SK-N-SH treated with all-trans-retinoic acid at 6 μM for 48 hours (cell line): ENCODE data around the gene FHDC1.

Experiments used
- ATAC-seq: fragments of 200-7000 bp; cut with Tn5 transposase; 3 replicates; pipeline ENCODE4 v1.9.1; 2020; ENCODE audit warnings: mild to moderate bottlenecking, moderate library complexity
- CSDC2 ChIP-seq: fragments of 250-450 bp; sonication (Bioruptor Pico); IDR thresholded peaks from 2 replicates; pipeline ENCODE4 v1.5.0; 2020; ENCODE audit warnings: mild to moderate bottlenecking, moderate library complexity
- ESRRG ChIP-seq: fragments of 250-450 bp; sonication (Bioruptor Pico); IDR thresholded peaks from 2 replicates; pipeline ENCODE4 v1.6.1; 2021; ENCODE audit warnings: mild to moderate bottlenecking
- GLIS3 ChIP-seq: fragments of 250-450 bp; sonication (Bioruptor Pico); IDR thresholded peaks from 2 replicates; pipeline ENCODE4 v1.5.0; 2020; ENCODE audit warnings: mild to moderate bottlenecking, moderate library complexity
- ISL1 ChIP-seq: fragments of 250-450 bp; sonication (Bioruptor Pico); IDR thresholded peaks from 2 replicates; pipeline ENCODE4 v2.1.2; 2022; ENCODE audit warnings: mild to moderate bottlenecking, moderate library complexity
- PPARA ChIP-seq: fragments of 250-450 bp; sonication (Bioruptor Pico); IDR thresholded peaks from 2 replicates; pipeline ENCODE4 v1.5.0; 2020; ENCODE audit warnings: mild to moderate bottlenecking, borderline replicate concordance
- RARB ChIP-seq: fragments of 250-450 bp; sonication (Bioruptor Pico); IDR thresholded peaks from 2 replicates; pipeline ENCODE4 v1.8.0; 2021; ENCODE audit warnings: mild to moderate bottlenecking, moderate library complexity
- SNAI2 ChIP-seq: fragments of 250-450 bp; sonication (Bioruptor Pico); IDR thresholded peaks from 2 replicates; pipeline ENCODE4 v1.5.0; 2020; ENCODE audit warnings: mild to moderate bottlenecking, moderate library complexity
- TCF4 ChIP-seq: fragments of 250-450 bp; sonication (Bioruptor Pico); IDR thresholded peaks from 2 replicates; pipeline ENCODE4 v1.8.0; 2021; ENCODE audit warnings: mild to moderate bottlenecking, moderate library complexity, borderline replicate concordance
- TOX ChIP-seq: fragments of 250-450 bp; sonication (Bioruptor Pico); IDR thresholded peaks from 2 replicates; pipeline ENCODE4 v1.8.0; 2021; ENCODE audit warnings: mild to moderate bottlenecking, moderate library complexity, borderline replicate concordance
- TSHZ2 ChIP-seq: fragments of 250-450 bp; sonication (Bioruptor Pico); IDR thresholded peaks from 2 replicates; pipeline ENCODE4 v1.5.0; 2020; ENCODE audit warnings: mild to moderate bottlenecking, moderate library complexity
- ZFP3 ChIP-seq: fragments of 250-450 bp; sonication (Bioruptor Pico); IDR thresholded peaks from 2 replicates; pipeline ENCODE4 v1.5.0; 2020; ENCODE audit warnings: mild to moderate bottlenecking, moderate library complexity
- ZFP30 ChIP-seq: fragments of 450-650 bp; formaldehyde crosslinking; IDR thresholded peaks from 2 replicates; pipeline ENCODE4 v1.5.0; 2022; ENCODE audit warnings: mild to moderate bottlenecking, moderate library complexity
- ZNF565 ChIP-seq: fragments of 450-650 bp; formaldehyde crosslinking; conservative IDR thresholded peaks from 2 replicates; pipeline ENCODE4 v1.5.0; 2020; ENCODE audit warnings: low read depth, mild to moderate bottlenecking, moderate library complexity
- ZNF70 ChIP-seq: fragments of 450-650 bp; formaldehyde crosslinking; IDR thresholded peaks from 2 replicates; pipeline ENCODE4 v1.5.0; 2020; ENCODE audit warnings: mild to moderate bottlenecking, moderate library complexity
- ZNF8 ChIP-seq: fragments of 450-650 bp; formaldehyde crosslinking; IDR thresholded peaks from 2 replicates; pipeline ENCODE4 v1.5.0; 2020; ENCODE audit warnings: mild to moderate bottlenecking, moderate library complexity
- TF ChIP-seq, protein P1 (sequence below): fragments of 250-450 bp; sonication (Bioruptor Pico); IDR thresholded peaks from 2 replicates; pipeline ENCODE4 v1.5.1; 2021; ENCODE audit warnings: mild to moderate bottlenecking, moderate library complexity
- TF ChIP-seq, protein P2 (sequence below): fragments of 250-450 bp; sonication (Bioruptor Pico); IDR thresholded peaks from 2 replicates; pipeline ENCODE4 v1.8.0; 2021; ENCODE audit warnings: low read depth, mild to moderate bottlenecking, moderate library complexity, borderline replicate concordance

Gene FHDC1

DNA sequence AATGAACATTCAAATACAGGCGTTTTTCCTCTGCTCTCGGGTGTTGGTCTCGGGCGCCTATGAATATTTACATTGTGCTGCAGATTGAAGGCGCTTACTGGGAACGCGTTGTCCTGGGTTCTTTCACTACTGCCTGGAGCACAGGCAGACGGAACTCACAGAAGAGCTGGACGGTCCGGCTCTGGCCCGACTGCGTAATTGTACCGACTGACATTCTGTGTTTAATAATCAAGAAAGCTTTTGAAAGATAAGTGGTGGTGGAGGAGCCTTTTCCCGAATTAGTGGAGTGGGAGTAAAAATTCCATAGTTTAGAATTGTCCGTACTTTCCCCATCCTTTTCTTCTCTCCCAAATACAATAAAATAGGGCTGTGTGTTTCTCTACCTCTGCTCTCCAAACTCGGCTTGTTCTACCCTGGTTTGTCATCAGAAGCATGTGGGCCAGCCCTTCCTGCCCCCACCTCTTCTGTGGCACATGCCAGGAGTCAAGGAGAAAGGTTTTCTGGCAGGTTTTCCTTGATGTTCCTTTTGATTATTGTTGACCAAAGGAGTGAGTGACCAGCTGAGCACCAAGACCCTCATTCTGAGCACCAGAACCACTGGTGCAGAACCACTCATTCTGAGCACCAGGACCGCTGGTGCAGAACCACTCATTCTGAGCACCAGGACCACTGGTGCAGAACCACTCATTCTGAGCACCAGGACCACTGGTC, 2.3 kb downstream of the FHDC1 start (continued):
- TF ChIP-seq ESRRG (CRISPR knock-in tag) (no peak), TSHZ2 (CRISPR knock-in tag) (no peak)
- TF ChIP-seq, protein P1, sequence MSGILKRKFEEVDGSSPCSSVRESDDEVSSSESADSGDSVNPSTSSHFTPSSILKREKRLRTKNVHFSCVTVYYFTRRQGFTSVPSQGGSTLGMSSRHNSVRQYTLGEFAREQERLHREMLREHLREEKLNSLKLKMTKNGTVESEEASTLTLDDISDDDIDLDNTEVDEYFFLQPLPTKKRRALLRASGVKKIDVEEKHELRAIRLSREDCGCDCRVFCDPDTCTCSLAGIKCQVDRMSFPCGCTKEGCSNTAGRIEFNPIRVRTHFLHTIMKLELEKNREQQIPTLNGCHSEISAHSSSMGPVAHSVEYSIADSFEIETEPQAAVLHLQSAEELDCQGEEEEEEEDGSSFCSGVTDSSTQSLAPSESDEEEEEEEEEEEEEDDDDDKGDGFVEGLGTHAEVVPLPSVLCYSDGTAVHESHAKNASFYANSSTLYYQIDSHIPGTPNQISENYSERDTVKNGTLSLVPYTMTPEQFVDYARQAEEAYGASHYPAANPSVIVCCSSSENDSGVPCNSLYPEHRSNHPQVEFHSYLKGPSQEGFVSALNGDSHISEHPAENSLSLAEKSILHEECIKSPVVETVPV (CRISPR knock-in tag), result no peak

DNA sequence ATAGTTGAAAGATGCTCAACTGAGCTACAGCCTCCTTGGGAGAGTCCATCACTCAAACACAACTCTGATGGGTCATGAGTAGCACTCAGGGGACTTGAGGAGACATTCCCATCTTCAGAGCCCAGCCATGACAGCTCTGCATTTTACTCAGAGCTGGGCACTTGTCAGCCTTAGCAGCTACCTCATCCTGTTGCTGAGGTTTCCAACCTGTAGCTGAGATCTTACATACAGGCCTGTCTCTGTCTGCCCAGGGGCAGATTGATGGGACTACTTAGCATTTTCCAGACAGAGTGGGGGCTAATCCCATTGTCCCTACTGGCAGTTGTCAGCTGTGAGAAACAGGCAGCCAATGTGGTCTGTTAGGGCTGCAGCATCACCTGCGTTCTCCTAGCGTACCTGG, 3.5 kb downstream of the FHDC1 start:
- TF ChIP-seq GLIS3, result no peak
- TF ChIP-seq, protein P2, sequence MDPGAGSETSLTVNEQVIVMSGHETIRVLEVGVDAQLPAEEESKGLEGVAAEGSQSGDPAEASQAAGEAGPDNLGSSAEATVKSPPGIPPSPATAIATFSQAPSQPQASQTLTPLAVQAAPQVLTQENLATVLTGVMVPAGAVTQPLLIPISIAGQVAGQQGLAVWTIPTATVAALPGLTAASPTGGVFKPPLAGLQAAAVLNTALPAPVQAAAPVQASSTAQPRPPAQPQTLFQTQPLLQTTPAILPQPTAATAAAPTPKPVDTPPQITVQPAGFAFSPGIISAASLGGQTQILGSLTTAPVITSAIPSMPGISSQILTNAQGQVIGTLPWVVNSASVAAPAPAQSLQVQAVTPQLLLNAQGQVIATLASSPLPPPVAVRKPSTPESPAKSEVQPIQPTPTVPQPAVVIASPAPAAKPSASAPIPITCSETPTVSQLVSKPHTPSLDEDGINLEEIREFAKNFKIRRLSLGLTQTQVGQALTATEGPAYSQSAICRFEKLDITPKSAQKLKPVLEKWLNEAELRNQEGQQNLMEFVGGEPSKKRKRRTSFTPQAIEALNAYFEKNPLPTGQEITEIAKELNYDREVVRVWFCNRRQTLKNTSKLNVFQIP (CRISPR knock-in tag), result no peak
- no peak for TF ChIP-seq TSHZ2 (CRISPR knock-in tag)
- no peak for TF ChIP-seq ZNF70 (CRISPR knock-in tag)
- TF ChIP-seq PPARA (CRISPR knock-in tag), result no peak
- ATAC-seq, result no peak

- TF ChIP-seq ZNF8 (no peak), RARB (CRISPR knock-in tag) (no peak), ESRRG (CRISPR knock-in tag) (no peak), PPARA (CRISPR knock-in tag) (no peak), ISL1 (CRISPR knock-in tag) (no peak), TSHZ2 (CRISPR knock-in tag) (no peak), CSDC2 (no peak)
- TF ChIP-seq, all 23 proteins: peak for 0
- ATAC-seq, result no peak
Measured at GRCh38 chr4:152940461-152940860, 4.3 kb downstream of the FHDC1 start.

- ATAC-seq, result no peak
- no peak for TF ChIP-seq GLIS3
- no peak for TF ChIP-seq ESRRG (CRISPR knock-in tag)
- no peak for TF ChIP-seq ZFP30 (CRISPR knock-in tag)
- no peak for TF ChIP-seq TOX (CRISPR knock-in tag)
- TF ChIP-seq PPARA (CRISPR knock-in tag), result no peak
- TF ChIP-seq SNAI2, result no peak
- TF ChIP-seq ISL1 (CRISPR knock-in tag), result no peak
- no peak for TF ChIP-seq CSDC2
- no peak for TF ChIP-seq TCF4 (CRISPR knock-in tag)
- no peak for TF ChIP-seq TSHZ2 (CRISPR knock-in tag)
- TF ChIP-seq ZNF70 (CRISPR knock-in tag), result no peak
- no peak for TF ChIP-seq ZFP3 (CRISPR knock-in tag)
- TF ChIP-seq ZNF565, result no peak
- TF ChIP-seq, protein P1 (CRISPR knock-in tag), result no peak
- TF ChIP-seq RARB (CRISPR knock-in tag), result no peak
Measured at GRCh38 chr4:152941411-152941810, 5.3 kb downstream of the FHDC1 start.
